ENCODE data around the gene TRA2A. TPM values are rescaled to one million over a fixed set of nuclear protein-coding genes. Genes with fewer than 3 reads are reported as not detected.

Gene TRA2A
- total RNA-seq, 4 donors from 2014 or later = 24.6 to 37.9 (median 29.5) TPM

GRCh38 chr7:23474094-23474828 lies 57.5 kb downstream of the TRA2A start:
- intact Hi-C loops (cut with DNase I; ENCODE audit: low total_unique reads) = no loop called here
- TF ChIP-seq POLR2A (IDR thresholded peaks at IDR 0.05) (no peak), CTCF (IDR thresholded peaks at IDR 0.05) (no peak)
- peak; percentile 59 to 95 for DNase-seq (ENCODE audit: low spot score in 2 of 2)
- no peak overlapping the region for H3K4me3 ChIP-seq (ENCODE audit: low read depth, poor library complexity, severe bottlenecking)
- WGBS, 2 donors = 2% methylated on average over 38 to 65 of the region's 66 CpGs

GRCh38 chr7:23473844-23474093 lies 58.0 kb downstream of the TRA2A start:
- 1 to 2% methylated on average over 14 to 23 of the region's 23 CpGs for WGBS, 2 donors
- no peak for TF ChIP-seq POLR2A (IDR thresholded peaks at IDR 0.05)
- TF ChIP-seq CTCF (IDR thresholded peaks at IDR 0.05) = no peak
- H3K4me3 ChIP-seq (ENCODE audit: low read depth, poor library complexity, severe bottlenecking) = no peak overlapping the region
- DNase-seq (ENCODE audit: low spot score in 2 of 2) = no peak
- intact Hi-C loops (cut with DNase I; ENCODE audit: low total_unique reads) = no loop called here

- H3K4me3 ChIP-seq (ENCODE audit: low read depth, poor library complexity, severe bottlenecking) = no peak overlapping the region
- TF ChIP-seq CTCF (IDR thresholded peaks at IDR 0.05) (no peak), POLR2A (IDR thresholded peaks at IDR 0.05) (no peak)
- intact Hi-C loops (cut with DNase I; ENCODE audit: low total_unique reads) = no loop called here
- no peak for DNase-seq (ENCODE audit: low spot score in 2 of 2)
- 32 to 34% methylated on average over 16 of the region's 16 CpGs for WGBS, 2 donors
Observed at GRCh38 chr7:23472956-23473843, 58.6 kb downstream of the TRA2A start.

GRCh38 chr7:23472556-23472955 lies 59.2 kb downstream of the TRA2A start:
- no peak overlapping the region for H3K4me3 ChIP-seq (ENCODE audit: low read depth, poor library complexity, severe bottlenecking)
- no peak for DNase-seq (ENCODE audit: low spot score in 2 of 2)
- intact Hi-C loops (cut with DNase I; ENCODE audit: low total_unique reads) = no loop called here
- no peak for TF ChIP-seq POLR2A (IDR thresholded peaks at IDR 0.05)

GRCh38 chr7:23472046-23472445 lies 59.7 kb downstream of the TRA2A start:
- no peak overlapping the region for H3K4me3 ChIP-seq (ENCODE audit: low read depth, poor library complexity, severe bottlenecking)
- WGBS, 2 donors = 74 to 77% methylated on average over 6 of the region's 6 CpGs
- no peak for DNase-seq (ENCODE audit: low spot score in 2 of 2)
- TF ChIP-seq POLR2A (IDR thresholded peaks at IDR 0.05) (no peak), CTCF (IDR thresholded peaks at IDR 0.05) (no peak)
- intact Hi-C loops (cut with DNase I; ENCODE audit: low total_unique reads) = no loop called here

GRCh38 chr7:23471106-23471859 lies 60.5 kb downstream of the TRA2A start:
- DNase-seq (ENCODE audit: low spot score in 2 of 2) = no peak
- no peak overlapping the region for H3K4me3 ChIP-seq (ENCODE audit: low read depth, poor library complexity, severe bottlenecking)
- TF ChIP-seq CTCF (IDR thresholded peaks at IDR 0.05) = no peak
- TF ChIP-seq POLR2A (IDR thresholded peaks at IDR 0.05) = no peak
- intact Hi-C loops (cut with DNase I; ENCODE audit: low total_unique reads) = no loop called here
- 11 to 14% methylated on average over 34 to 43 of the region's 44 CpGs for WGBS, 2 donors
